HepG2 (cell line): ENCODE data around the gene POGLUT2. TPM values are rescaled to one million over a fixed set of nuclear protein-coding genes. Genes with fewer than 3 reads are reported as not detected.

ENCODE experiments used
- AGO1 ChIP-seq: fragments of 200-400 bp; formaldehyde crosslinking; IDR thresholded peaks from 2 replicates; pipeline ENCODE4 v1.6.1; 2017; ENCODE audit warnings: mild to moderate bottlenecking, low read depth, low read length, moderate library complexity; ENCODE audit not compliant: poor library complexity, severe bottlenecking
- CERS6 ChIP-seq: sonication (generic); formaldehyde crosslinking; IDR thresholded peaks from 2 replicates; pipeline ENCODE4 v1.5.0; 2020; ENCODE audit warnings: missing genetic modification reagents
- GABPB1 ChIP-seq: IDR thresholded peaks from 2 replicates; pipeline ENCODE4 v1.6.1; 2016; ENCODE audit warnings: mild to moderate bottlenecking, missing genetic modification reagents, moderate library complexity, missing compliant biosample characterization
- GRHL1 ChIP-seq: sonication (generic); formaldehyde crosslinking; conservative IDR thresholded peaks from 2 replicates; pipeline ENCODE4 v1.8.0; 2022; ENCODE audit warnings: missing genetic modification reagents
- HOXA7 ChIP-seq: sonication (generic); formaldehyde crosslinking; IDR thresholded peaks from 2 replicates; pipeline ENCODE4 v1.8.1; 2022; ENCODE audit warnings: mild to moderate bottlenecking, missing genetic modification reagents, moderate library complexity
- KLF11 ChIP-seq: IDR thresholded peaks from 2 replicates; pipeline ENCODE4 v1.6.1; 2016; ENCODE audit warnings: missing compliant biosample characterization
- MEF2D ChIP-seq: sonication (generic); formaldehyde crosslinking; IDR thresholded peaks from 2 replicates; pipeline ENCODE4 v1.5.1; 2020; ENCODE audit warnings: mild to moderate bottlenecking, missing genetic modification reagents
- NCOA1 ChIP-seq: sonication (generic); formaldehyde crosslinking; IDR thresholded peaks from 2 replicates; pipeline ENCODE4 v1.9.0; 2021; ENCODE audit warnings: missing genetic modification reagents
- NR2F2 ChIP-seq: IDR thresholded peaks from 2 replicates; pipeline ENCODE4 v1.6.1; 2012; ENCODE audit warnings: low read depth, inconsistent platforms, borderline replicate concordance
- TGIF2 ChIP-seq: IDR thresholded peaks from 2 replicates; pipeline ENCODE4 v1.6.1; 2016; ENCODE audit warnings: control low read depth, missing compliant biosample characterization
- ZBTB20 ChIP-seq: sonication (generic); formaldehyde crosslinking; IDR thresholded peaks from 2 replicates; pipeline ENCODE4 v1.8.1; 2023; ENCODE audit warnings: missing genetic modification reagents, low read depth, mild to moderate bottlenecking, borderline replicate concordance
- ZFAT ChIP-seq: sonication (generic); formaldehyde crosslinking; conservative IDR thresholded peaks from 2 replicates; pipeline ENCODE4 v1.8.1; 2023; ENCODE audit warnings: missing genetic modification reagents, inconsistent platforms
- ZIK1 ChIP-seq: sonication (generic); formaldehyde crosslinking; IDR thresholded peaks from 2 replicates; pipeline ENCODE4 v1.5.0; 2020; ENCODE audit warnings: mild to moderate bottlenecking, low read depth, missing genetic modification reagents, borderline replicate concordance
- ZNF543 ChIP-seq: sonication (generic); formaldehyde crosslinking; IDR thresholded peaks from 2 replicates; pipeline ENCODE4 v1.4.0; 2020; ENCODE audit warnings: mild to moderate bottlenecking, missing genetic modification reagents
- ZNF83 ChIP-seq: sonication (generic); formaldehyde crosslinking; IDR thresholded peaks from 2 replicates; pipeline ENCODE4 v1.4.0; 2020; ENCODE audit warnings: missing genetic modification reagents, mild to moderate bottlenecking, borderline replicate concordance
- polyA plus RNA-seq, 8 experiments: library from polyadenylated mRNA; depleted of rRNA in 3 of 8; stranded (reverse) in 7 of 8; unstranded in 1 of 8; fragments of >200 nt; fragmentation: Illumina TruSeq in 4 of 8; extraction: Trizol in 4 of 8; gene quantifications; 2 replicates each; pipeline versions ENCODE4 v1.2.1 to v1.2.3, GENCODE V29; 2011 to 2016; ENCODE audit warnings: low read depth in 4 of 8, missing spikeins in 1 of 8, mixed read lengths in 1 of 8; ENCODE audit not compliant: insufficient read depth in 1 of 8
- total RNA-seq, 5 experiments: library from RNA; depleted of rRNA; stranded (reverse); fragments of >200 nt; fragmentation: Illumina TruSeq; extraction: Trizol; gene quantifications; 2 replicates each; pipeline ENCODE4 v1.2.3, GENCODE V29; 2016; ENCODE audit warnings: low read depth in 1 of 5
- TF ChIP-seq, protein P1 (sequence below): IDR thresholded peaks from 2 replicates; pipeline ENCODE4 v1.6.1; 2016; ENCODE audit warnings: missing genetic modification reagents, missing compliant biosample characterization
- TF ChIP-seq, protein P2 (sequence below): conservative IDR thresholded peaks from 2 replicates; pipeline ENCODE4 v1.6.1; 2018; ENCODE audit warnings: missing genetic modification reagents
- TF ChIP-seq, protein P3 (sequence below): sonication (generic); formaldehyde crosslinking; IDR thresholded peaks from 2 replicates; pipeline ENCODE4 v1.5.0; 2020; ENCODE audit warnings: mild to moderate bottlenecking, missing genetic modification reagents, borderline replicate concordance

Gene POGLUT2
- total and polyA plus RNA-seq, 2 of the 13 experiments (the other 11 are each of a cell fraction or from before 2014, with no cell fraction given): 18.0 to 26.1 TPM

GRCh38 chr13:102845630-102846260 lies 47.0 kb upstream of the POGLUT2 start, which contains the start of gene ERCC5 (continued):
- TF ChIP-seq HOXA7 (CRISPR knock-in tag): no peak
- TF ChIP-seq NCOA1: 0 out of 2 replicates have a peak, but pooled peaks have one; percentile 16
- peak; percentile 99 for TF ChIP-seq GABPB1 (CRISPR knock-in tag)
- peak; percentile 84 for TF ChIP-seq MEF2D (CRISPR knock-in tag)
- TF ChIP-seq NR2F2: peak; percentile 26; the same call in 1 of the 2 replicates
- peak; percentile 67; the same call in 1 of the 2 replicates for TF ChIP-seq ZNF543 (CRISPR knock-in tag)
- 0 out of 2 replicates have a peak, but pooled peaks have one; percentile 53 for TF ChIP-seq KLF11 (CRISPR knock-in tag)
- TF ChIP-seq, protein P1, sequence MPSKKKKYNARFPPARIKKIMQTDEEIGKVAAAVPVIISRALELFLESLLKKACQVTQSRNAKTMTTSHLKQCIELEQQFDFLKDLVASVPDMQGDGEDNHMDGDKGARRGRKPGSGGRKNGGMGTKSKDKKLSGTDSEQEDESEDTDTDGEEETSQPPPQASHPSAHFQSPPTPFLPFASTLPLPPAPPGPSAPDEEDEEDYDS (CRISPR knock-in tag): peak; percentile 88
- TF ChIP-seq ZNF83 (CRISPR knock-in tag): no peak
- peak; percentile 70 for TF ChIP-seq AGO1
- TF ChIP-seq ZFAT (CRISPR knock-in tag): no peak
- TF ChIP-seq ZBTB20 (CRISPR knock-in tag): peak; percentile 81
- TF ChIP-seq GRHL1 (CRISPR knock-in tag): no peak
- TF ChIP-seq, protein P2, sequence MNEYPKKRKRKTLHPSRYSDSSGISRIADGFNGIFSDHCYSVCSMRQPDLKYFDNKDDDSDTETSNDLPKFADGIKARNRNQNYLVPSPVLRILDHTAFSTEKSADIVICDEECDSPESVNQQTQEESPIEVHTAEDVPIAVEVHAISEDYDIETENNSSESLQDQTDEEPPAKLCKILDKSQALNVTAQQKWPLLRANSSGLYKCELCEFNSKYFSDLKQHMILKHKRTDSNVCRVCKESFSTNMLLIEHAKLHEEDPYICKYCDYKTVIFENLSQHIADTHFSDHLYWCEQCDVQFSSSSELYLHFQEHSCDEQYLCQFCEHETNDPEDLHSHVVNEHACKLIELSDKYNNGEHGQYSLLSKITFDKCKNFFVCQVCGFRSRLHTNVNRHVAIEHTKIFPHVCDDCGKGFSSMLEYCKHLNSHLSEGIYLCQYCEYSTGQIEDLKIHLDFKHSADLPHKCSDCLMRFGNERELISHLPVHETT (CRISPR knock-in tag): peak; percentile 81; the same call in 1 of the 2 replicates
- TF ChIP-seq ZIK1 (CRISPR knock-in tag): no peak
- no peak; the same call in 1 of the 2 replicates for TF ChIP-seq CERS6 (CRISPR knock-in tag)
- TF ChIP-seq TGIF2: no peak; the same call in none of the 2 replicates
- TF ChIP-seq, protein P3, sequence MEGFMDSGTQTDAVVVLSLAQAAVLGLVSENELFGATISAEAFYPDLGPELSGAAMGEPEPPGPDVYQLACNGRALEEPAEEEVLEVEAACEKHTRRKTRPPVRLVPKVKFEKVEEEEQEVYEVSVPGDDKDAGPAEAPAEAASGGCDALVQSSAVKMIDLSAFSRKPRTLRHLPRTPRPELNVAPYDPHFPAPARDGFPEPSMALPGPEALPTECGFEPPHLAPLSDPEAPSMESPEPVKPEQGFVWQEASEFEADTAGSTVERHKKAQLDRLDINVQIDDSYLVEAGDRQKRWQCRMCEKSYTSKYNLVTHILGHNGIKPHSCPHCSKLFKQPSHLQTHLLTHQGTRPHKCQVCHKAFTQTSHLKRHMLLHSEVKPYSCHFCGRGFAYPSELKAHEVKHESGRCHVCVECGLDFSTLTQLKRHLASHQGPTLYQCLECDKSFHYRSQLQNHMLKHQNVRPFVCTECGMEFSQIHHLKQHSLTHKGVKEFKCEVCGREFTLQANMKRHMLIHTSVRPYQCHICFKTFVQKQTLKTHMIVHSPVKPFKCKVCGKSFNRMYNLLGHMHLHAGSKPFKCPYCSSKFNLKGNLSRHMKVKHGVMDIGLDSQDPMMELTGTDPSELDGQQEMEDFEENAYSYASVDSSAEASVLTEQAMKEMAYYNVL (CRISPR knock-in tag): peak; percentile 83; the same call in 1 of the 2 replicates
